Endothelial cell of umbilical vein (primary cell): Measurements from ENCODE around the gene LRRC59. TPM values are rescaled to one million over a fixed set of nuclear protein-coding genes. Genes with fewer than 3 reads are reported as not detected.
A peak's percentile ranks its signal among the peaks of the same experiment; 100 is the strongest.

ENCODE experiments used
- BruUV-seq: library from RNA; stranded (reverse); fragments of 400-500 nt; replicated peaks from 2 replicates; lab custom pipeline; 2021; lab: Mats Ljungman, UMichigan
- CTCF ChIA-PET: fragments of 300-600, 350-600 bp; sonication (Branson Sonifier 250); formaldehyde crosslinking; loops from one replicate; lab custom pipeline; 2021; ENCODE audit warnings: antibody characterized with exemption, inconsistent platforms; lab: Charles Lee
- POLR2A ChIA-PET: fragments of 300-600, 350-600 bp; sonication (Branson Sonifier 250); formaldehyde crosslinking; loops from one replicate; lab custom pipeline; 2021; ENCODE audit warnings: antibody characterized with exemption, inconsistent platforms; lab: Charles Lee
- DNase-seq: peaks from one replicate; pipeline ENCODE4 v3.0.0-alpha.2; 2011; ENCODE audit warnings: low read depth, low spot score
- FAIRE-seq: peaks from 2 replicates; lab custom pipeline; 2011; peaks lifted over from hg19 to GRCh38; lab: Jason Lieb, UNC
- H2AFZ ChIP-seq: 2 replicates; pipeline ENCODE4 v1.6.0; 2012; ENCODE audit warnings: low read depth, low read length, control low read depth, inconsistent platforms
- H3K27ac ChIP-seq: 2 replicates; pipeline ENCODE4 v1.5.1; 2011; ENCODE audit warnings: low read depth, mild to moderate bottlenecking, control low read depth, low read length, moderate library complexity; ENCODE audit not compliant: insufficient read depth
- H3K27me3 ChIP-seq, 2 experiments: 2 replicates each; pipeline versions ENCODE4 v1.6.0 to v1.6.1; 2011; ENCODE audit warnings: low read length in 2 of 2, mixed read lengths in 1 of 2; ENCODE audit not compliant: control insufficient read depth in 2 of 2, insufficient read depth in 2 of 2
- H3K36me3 ChIP-seq, 2 experiments: 2 replicates in 1 of 2; 3 replicates in 1 of 2; pipeline ENCODE4 v1.5.1; 2011; ENCODE audit warnings: low read length in 2 of 2, mild to moderate bottlenecking in 1 of 2, moderate library complexity in 1 of 2; ENCODE audit not compliant: control insufficient read depth in 2 of 2, insufficient read depth in 2 of 2; ENCODE audit errors: extremely low read depth in 1 of 2
- H3K4me1 ChIP-seq: 3 replicates; pipeline ENCODE4 v1.5.1; 2011; ENCODE audit warnings: mild to moderate bottlenecking, low read length; ENCODE audit not compliant: control insufficient read depth, insufficient read depth; ENCODE audit errors: extremely low read depth
- H3K4me2 ChIP-seq: 2 replicates; pipeline ENCODE4 v1.6.1; 2011; ENCODE audit warnings: low read length, control low read depth, mixed read lengths; ENCODE audit not compliant: insufficient read depth
- H3K4me3 ChIP-seq, 3 experiments: fragments of 200-600 bp in 1 of 3; sonication (generic), shearing (Covaris generic) in 1 of 3; replicated peaks in 1 of 3; 2 replicates each; pipeline ENCODE4 v1.5.1; 2011 to 2016; ENCODE audit warnings: control low read depth in 3 of 3, low read length in 3 of 3, mild to moderate bottlenecking in 2 of 3, inconsistent platforms in 1 of 3, low read depth in 1 of 3, moderate library complexity in 1 of 3; ENCODE audit not compliant: insufficient read depth in 1 of 3
- H3K79me2 ChIP-seq: 2 replicates; pipeline ENCODE4 v1.6.0; 2012; ENCODE audit warnings: low read length, inconsistent platforms; ENCODE audit not compliant: control insufficient read depth, insufficient read depth
- H3K9ac ChIP-seq: replicated peaks from 2 replicates; pipeline ENCODE3; 2011; ENCODE audit warnings: low read length, control low read depth; ENCODE audit not compliant: insufficient read depth; ENCODE audit errors: extremely low read depth
- H3K9me1 ChIP-seq: replicated peaks from 3 replicates; pipeline ENCODE4 v1.6.0; 2011; ENCODE audit warnings: mild to moderate bottlenecking, low read length; ENCODE audit not compliant: control insufficient read depth, insufficient read depth; ENCODE audit errors: extremely low read depth
- H3K9me3 ChIP-seq: replicated peaks from 2 replicates; pipeline ENCODE4 v1.5.1; 2012; ENCODE audit warnings: low read length, inconsistent platforms; ENCODE audit not compliant: control insufficient read depth, insufficient read depth
- H4K20me1 ChIP-seq: replicated peaks from 2 replicates; pipeline ENCODE3; 2011; ENCODE audit warnings: mild to moderate bottlenecking, low read length; ENCODE audit not compliant: control insufficient read depth, insufficient read depth; ENCODE audit errors: extremely low read depth
- EZH2 ChIP-seq: IDR thresholded peaks from 2 replicates; pipeline ENCODE4 v1.6.1; 2012; ENCODE audit warnings: borderline replicate concordance, low read depth, mild to moderate bottlenecking, moderate library complexity, low read length, inconsistent platforms; ENCODE audit not compliant: severe bottlenecking
- FOS ChIP-seq: IDR thresholded peaks from 2 replicates; pipeline ENCODE4 v1.6.1; 2011; ENCODE audit warnings: mild to moderate bottlenecking, low read length, moderate library complexity, borderline replicate concordance; ENCODE audit not compliant: insufficient read depth
- JUN ChIP-seq: IDR thresholded peaks from 2 replicates; pipeline ENCODE4 v1.6.1; 2011; ENCODE audit warnings: borderline replicate concordance, low read depth; ENCODE audit not compliant: insufficient read length, insufficient read depth
- MYC ChIP-seq: IDR thresholded peaks from one replicate; pipeline ENCODE4 v1.6.1; 2011; ENCODE audit warnings: mild to moderate bottlenecking, low read depth, low read length
- POLR2A ChIP-seq: IDR thresholded peaks from 2 replicates; pipeline ENCODE4 v1.6.1; 2012; ENCODE audit warnings: low read depth, mild to moderate bottlenecking, control low read depth, low read length
- POLR2AphosphoS5 ChIP-seq: IDR thresholded peaks from 2 replicates; pipeline ENCODE4 v1.6.1; 2012; ENCODE audit warnings: low read depth, mild to moderate bottlenecking, control low read depth, low read length, moderate library complexity; ENCODE audit not compliant: insufficient read depth
- dilution Hi-C: fragments of 300-500 bp; cut with MboI; formaldehyde crosslinking; loops from one replicate; pipeline ENCODE4 v1.15.0; 2019; ENCODE audit warnings: low sequenced_read_pairs; ENCODE audit not compliant: extremely low pct_ligation_motif_present
- intact Hi-C: fragments of 100-400 bp; cut with micrococcal nuclease; formaldehyde crosslinking; loops from one replicate; pipeline ENCODE4 v1.10.0; 2022
- polyA plus RNA-seq, 4 experiments: library from polyadenylated mRNA; depleted of rRNA in 3 of 4; stranded (reverse) in 3 of 4; unstranded in 1 of 4; fragments of >200 nt; gene quantifications; 2 replicates each; pipeline versions ENCODE4 v1.2.1 to v1.2.3, GENCODE V29; 2011 to 2012; ENCODE audit warnings: missing spikeins in 1 of 4
- total RNA-seq: library from RNA; stranded (reverse); gene quantifications from 2 replicates; pipeline ENCODE4 v1.2.3, GENCODE V29; 2021
- TF ChIP-seq, protein P1 (sequence below): IDR thresholded peaks from 2 replicates; pipeline ENCODE4 v1.6.1; 2011; ENCODE audit not compliant: insufficient read depth, insufficient read length
- TF ChIP-seq, protein P2 (sequence below), 2 donors: IDR thresholded peaks; 1 replicate in 1 of 2; 2 replicates in 1 of 2; pipeline ENCODE4 v1.5.1; 2011; ENCODE audit warnings: low read length in 2 of 2, mild to moderate bottlenecking in 2 of 2, moderate library complexity in 2 of 2, control low read depth in 1 of 2, inconsistent platforms in 1 of 2, low read depth in 1 of 2; ENCODE audit not compliant: insufficient read depth in 1 of 2; ENCODE audit errors: extremely low read depth in 1 of 2

The LRRC59 gene
- total and polyA plus RNA-seq, 2 donors (not counting 3 experiments of a cell fraction or from before 2014, with no cell fraction given), result 93.9 to 183 TPM

DNA sequence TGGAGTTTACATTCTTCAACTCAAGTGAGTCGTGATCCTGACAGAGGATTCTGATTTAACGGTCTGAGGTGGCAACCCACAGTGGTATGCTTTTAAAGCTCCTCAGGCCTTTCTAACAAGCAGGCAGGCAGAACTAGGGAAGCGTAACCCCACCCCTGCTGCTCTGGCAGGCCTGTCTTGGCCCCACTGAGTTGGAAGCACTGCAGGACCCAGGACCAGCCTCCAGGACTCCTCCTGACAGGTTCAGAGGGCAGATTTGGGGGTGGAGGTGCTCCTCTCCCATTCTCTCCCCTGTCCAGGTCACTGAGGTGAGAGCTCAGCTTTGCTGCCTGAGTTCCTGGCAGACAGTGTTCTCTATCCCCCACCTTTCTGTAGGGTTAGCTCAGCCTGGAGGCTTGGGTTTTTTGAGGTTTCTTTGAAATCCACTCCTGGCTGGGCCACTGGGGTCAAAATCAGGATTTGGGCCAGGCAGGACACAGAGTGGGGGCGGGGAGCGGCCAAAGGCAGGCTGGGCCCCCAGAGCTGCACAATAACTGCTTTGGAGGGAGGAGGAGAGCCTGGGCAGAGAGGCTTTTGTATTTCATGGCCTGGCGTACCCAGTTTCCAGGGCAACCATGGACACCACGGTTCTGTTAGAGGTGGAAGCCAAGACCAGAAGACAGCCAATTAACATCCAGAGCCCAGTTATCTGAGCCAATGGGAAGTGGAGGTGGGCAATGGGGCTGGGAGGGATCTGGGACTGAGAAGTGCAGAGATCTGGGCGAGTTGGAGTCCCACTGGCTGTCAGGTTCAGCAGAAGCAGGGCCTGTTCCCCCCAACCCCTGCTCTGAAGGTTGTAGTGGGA lies 33.9 kb downstream of the LRRC59 start:
- Histone ChIP-seq H3K27ac (no peak overlapping the region), H2AFZ (no peak overlapping the region), H3K4me1 (no peaks in the 10 kb centered on the region), H3K36me3 (peaks cover 0 to 32% of the 10 kb centered on the region in 2 experiments), H3K9me3 (no peaks in the 10 kb centered on the region), H3K27me3 (no peaks in the 10 kb centered on the region), H3K9me1 (no peaks in the 10 kb centered on the region), H3K4me2 (no peak overlapping the region), H3K9ac (no peak overlapping the region), H3K4me3 (no peak overlapping the region), H4K20me1 (no peaks in the 10 kb centered on the region), H3K79me2 (no peaks in the 10 kb centered on the region)
- ChIA-PET CTCF (interaction anchor here (1.2 to 4.2 kb wide), 7 partner anchors 11 to 141 kb away, joined by 4 to 30 read pairs (median 11); partner anchors contain the start of genes LRRC59, RSAD1 and XYLT2), POLR2A (no interaction called here)
- intact Hi-C loops, result no loop called here
- dilution Hi-C loops, result no loop called here
- no peak for FAIRE-seq
- DNase-seq, result peak; percentile 25
- TF ChIP-seq POLR2AphosphoS5, result peak; percentile 7
- no peak for TF ChIP-seq POLR2A
- no peak for TF ChIP-seq FOS
- BruUV-seq, result no TSS peak

GRCh38 chr17:50362661-50363060 lies 34.7 kb downstream of the LRRC59 start:
- intact Hi-C loops (loop anchor here (1.0 kb wide), 2 partner anchors 10 to 117 kb away; no protein-coding TSS in a partner anchor), dilution Hi-C loops (no loop called here)
- H3K36me3 ChIP-seq, result peaks cover 0 to 29% of the 10 kb centered on the region in 2 experiments
- no peaks in the 10 kb centered on the region for H3K9me1 ChIP-seq
- H3K9me3 ChIP-seq, result no peaks in the 10 kb centered on the region
- no peak for TF ChIP-seq EZH2
- TF ChIP-seq, protein P1, sequence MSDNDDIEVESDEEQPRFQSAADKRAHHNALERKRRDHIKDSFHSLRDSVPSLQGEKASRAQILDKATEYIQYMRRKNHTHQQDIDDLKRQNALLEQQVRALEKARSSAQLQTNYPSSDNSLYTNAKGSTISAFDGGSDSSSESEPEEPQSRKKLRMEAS, result no peak
- TF ChIP-seq, protein P2, sequence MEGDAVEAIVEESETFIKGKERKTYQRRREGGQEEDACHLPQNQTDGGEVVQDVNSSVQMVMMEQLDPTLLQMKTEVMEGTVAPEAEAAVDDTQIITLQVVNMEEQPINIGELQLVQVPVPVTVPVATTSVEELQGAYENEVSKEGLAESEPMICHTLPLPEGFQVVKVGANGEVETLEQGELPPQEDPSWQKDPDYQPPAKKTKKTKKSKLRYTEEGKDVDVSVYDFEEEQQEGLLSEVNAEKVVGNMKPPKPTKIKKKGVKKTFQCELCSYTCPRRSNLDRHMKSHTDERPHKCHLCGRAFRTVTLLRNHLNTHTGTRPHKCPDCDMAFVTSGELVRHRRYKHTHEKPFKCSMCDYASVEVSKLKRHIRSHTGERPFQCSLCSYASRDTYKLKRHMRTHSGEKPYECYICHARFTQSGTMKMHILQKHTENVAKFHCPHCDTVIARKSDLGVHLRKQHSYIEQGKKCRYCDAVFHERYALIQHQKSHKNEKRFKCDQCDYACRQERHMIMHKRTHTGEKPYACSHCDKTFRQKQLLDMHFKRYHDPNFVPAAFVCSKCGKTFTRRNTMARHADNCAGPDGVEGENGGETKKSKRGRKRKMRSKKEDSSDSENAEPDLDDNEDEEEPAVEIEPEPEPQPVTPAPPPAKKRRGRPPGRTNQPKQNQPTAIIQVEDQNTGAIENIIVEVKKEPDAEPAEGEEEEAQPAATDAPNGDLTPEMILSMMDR (IDR thresholded peaks at IDR 0.05; ENCODE audit: extremely low read depth in 1 of 2, insufficient read depth in 1 of 2, low read depth in 1 of 2, low read length in 2 of 2), result no peak
- TF ChIP-seq JUN, result no peak
- TF ChIP-seq MYC, result no peak
- TF ChIP-seq FOS, result no peak
- no peak for TF ChIP-seq POLR2A
- H3K79me2 ChIP-seq, result no peaks in the 10 kb centered on the region
- H3K4me2 ChIP-seq, result no peak overlapping the region
- H3K4me1 ChIP-seq, result no peaks in the 10 kb centered on the region
- DNase-seq (no peak), FAIRE-seq (no peak)
- H3K27ac ChIP-seq, result no peak overlapping the region
- H2AFZ ChIP-seq, result no peak overlapping the region
- H3K27me3 ChIP-seq, result no peaks in the 10 kb centered on the region
- no peaks in the 10 kb centered on the region for H4K20me1 ChIP-seq
- ChIA-PET CTCF (interaction anchor here (0.8 to 4.2 kb wide), 15 partner anchors 8 to 193 kb away, joined by 3 to 30 read pairs (median 7); partner anchors contain the start of genes EME1, LRRC59, MRPL27 and RSAD1), POLR2A (no interaction called here)
- no peak overlapping the region for H3K4me3 ChIP-seq
- no TSS peak for BruUV-seq
- no peak overlapping the region for H3K9ac ChIP-seq
